DMS79 (cell line): ENCODE data around the gene DYNLRB1.
"Not testable (repeated sequence)": the region's sequence is repeated elsewhere in the genome, so short reads cannot be mapped to it uniquely, and the experiment has no call there.

Experiments used
- DNase-seq: peaks from one replicate; lab custom pipeline; 2025; lab: John Stamatoyannopoulos, UW

Gene DYNLRB1

DNA sequence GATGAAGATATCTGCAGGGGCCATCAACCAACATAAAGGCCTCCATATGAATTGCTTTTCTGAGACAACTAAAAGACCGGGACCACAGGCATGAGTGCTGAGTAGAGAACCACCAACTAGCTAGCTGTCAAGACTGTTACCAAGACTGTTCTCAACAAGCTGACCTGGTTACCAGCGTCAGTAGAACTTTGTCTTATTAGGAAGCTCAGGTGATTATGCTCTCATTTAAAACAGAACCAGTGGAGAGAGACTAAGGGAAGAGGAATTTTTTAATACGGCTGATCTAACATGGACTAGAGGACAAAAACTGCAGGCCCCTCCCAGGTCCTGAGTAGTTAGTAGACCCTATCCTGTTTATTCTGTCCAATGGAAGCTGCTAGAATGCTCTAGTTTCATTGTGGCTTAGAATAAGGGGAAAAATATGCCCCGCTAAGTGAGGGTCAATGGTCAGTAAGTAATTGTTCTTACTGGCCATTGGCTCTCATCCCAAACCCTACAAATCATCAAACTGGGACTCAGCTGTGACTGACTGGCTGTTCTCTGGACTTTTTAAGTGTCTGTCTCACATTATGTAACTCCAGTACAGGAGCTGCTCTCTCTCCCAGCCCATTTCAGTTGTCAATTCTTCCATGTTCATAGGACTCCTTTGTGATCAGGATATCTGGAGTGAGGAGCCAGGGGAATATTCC is 3.8 kb upstream of the DYNLRB1 start:
- no peak for DNase-seq

GRCh38 chr20:34512955-34513419 is 3.2 kb upstream of the DYNLRB1 start:
- no peak for DNase-seq

- not testable (repeated sequence) for DNase-seq
These were observed 2.2 kb upstream of the DYNLRB1 start for GRCh38 chr20:34514034-34514433.

GRCh38 chr20:34514897-34515483 is 1.2 kb upstream of the DYNLRB1 start:
- no peak for DNase-seq

DNA sequence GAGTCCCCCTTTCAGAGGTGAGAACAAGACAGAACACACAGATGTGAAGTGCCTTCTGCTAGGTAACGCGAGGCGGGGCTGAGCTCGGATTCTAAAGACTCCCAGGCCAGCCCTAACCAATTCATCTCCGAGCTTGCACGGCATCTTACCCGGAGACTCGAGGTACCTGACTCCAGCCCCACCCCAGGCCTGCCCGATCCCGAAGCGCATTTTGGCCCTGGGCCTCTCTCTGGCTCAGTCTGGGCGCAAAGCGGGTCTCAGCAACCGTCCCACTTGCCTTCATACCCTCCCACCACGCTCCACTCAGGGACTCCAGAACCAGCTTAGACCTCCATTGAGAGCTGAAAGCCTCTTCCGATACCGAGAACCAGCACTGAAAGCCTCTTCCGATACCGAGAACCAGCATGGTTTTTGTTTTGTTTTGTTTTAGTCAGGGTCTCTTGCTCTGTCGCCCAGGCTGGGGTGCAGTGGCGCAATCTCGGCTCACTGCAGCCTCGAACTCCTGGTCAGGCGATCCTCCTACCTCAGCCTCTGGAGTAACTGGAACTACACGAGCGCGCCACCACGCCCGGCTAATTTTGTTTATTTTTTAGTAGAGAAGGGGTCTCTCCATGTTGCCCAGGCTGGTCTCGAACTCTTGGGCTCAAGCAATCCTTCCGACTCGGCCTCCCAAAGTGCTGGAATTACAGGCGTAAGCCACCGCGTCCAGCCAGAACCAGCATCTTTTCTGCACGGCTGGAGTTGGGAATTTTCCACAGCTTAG is 557 bp upstream of the DYNLRB1 start:
- DNase-seq = peak; percentile 51

- DNase-seq = no peak
These were observed 888 bp downstream of the DYNLRB1 start for GRCh38 chr20:34517114-34517505.

DNA sequence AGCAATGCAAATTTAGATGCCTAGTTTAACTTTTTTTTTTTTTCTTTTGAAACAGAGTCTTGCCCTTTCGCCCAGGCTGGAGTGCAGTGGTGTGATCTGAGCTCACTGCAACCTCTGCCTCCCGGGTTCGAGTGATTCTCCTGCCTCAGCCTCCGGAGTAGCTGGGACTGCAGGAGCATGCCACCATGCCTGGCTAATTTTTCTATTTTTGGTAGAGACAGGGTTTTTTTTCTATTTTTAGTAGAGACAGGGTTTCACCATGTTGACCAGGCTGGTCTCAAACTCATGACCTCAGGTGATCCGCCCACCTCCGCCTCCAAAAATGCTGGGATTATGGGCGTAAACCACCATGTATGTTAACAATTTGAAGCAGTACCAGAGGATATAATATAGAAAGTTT is 2.6 kb downstream of the DYNLRB1 start:
- DNase-seq = not testable (repeated sequence)

- DNase-seq = not testable (repeated sequence)
These were observed 3.6 kb downstream of the DYNLRB1 start for GRCh38 chr20:34519841-34520240.

- no peak for DNase-seq
These were observed 7.0 kb downstream of the DYNLRB1 start for GRCh38 chr20:34522969-34523871.

DNA sequence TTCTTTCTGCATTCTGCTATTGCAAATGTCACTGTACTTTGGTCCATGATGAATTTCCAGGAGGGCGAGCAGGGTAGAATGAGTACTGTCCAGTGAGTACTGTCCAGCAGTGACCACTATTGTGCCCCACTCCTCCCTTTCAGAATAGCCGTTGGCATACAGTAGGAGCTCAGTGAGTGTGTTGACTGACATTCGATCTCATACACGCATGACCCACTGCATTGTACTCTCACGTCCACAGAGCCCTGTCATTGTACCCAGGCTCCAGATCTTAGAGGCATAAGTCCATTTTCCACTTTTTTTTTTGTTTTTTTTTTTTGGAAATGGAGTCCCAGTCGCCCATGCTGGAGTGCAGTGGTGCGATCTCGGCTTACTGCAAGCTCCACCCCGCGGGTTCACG is 8.2 kb downstream of the DYNLRB1 start:
- DNase-seq = no peak

DNA sequence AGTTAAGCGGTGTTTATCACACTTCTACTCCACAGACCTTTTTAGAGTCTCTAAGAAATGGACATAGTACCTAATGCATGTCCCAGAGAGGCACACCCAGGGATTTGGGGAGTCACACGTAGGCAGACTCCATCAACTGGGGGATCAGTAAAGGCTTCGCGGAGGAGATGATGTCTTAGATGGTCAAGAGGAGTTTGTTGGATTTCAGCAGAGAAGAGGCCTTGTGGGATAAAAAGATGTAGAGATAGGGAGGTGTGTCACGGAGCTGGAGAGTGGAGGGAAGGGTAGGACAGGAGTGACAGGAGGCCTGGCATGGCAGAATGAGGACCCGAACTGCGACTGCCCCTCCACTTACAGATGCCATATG is 9.1 kb downstream of the DYNLRB1 start:
- DNase-seq = no peak

DNA sequence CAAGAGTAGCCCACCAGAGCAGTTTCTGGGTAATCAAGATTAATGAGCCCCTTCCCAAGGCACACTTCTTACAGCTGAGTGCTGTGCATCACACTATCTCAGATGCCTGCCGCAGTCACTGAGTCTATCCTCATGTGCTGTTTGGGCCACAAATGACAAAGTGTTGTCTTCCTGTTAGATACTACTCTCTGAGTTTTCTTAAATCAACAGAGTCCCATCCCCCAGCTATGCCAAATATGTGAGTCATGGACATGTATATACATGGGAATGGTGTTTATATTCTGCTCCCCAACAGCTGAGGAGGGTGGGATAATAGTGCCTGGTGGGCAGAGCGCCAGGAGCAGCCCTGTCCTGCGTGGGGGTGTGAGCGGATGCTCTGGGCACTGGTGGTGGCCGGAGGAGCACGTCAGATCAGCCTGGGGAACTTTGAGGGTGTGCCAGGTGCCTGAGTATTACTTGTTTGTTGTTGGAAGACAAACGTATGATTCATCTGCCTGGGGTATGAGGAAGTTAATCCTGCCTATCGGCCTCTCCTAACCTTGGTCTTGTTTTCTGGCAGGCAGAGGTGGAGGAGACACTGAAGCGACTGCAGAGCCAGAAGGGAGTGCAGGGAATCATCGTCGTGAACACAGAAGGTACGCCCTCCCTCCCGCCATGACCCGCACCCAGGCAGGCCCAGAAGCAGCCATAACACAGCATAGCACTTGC is 9.6 kb downstream of the DYNLRB1 start:
- DNase-seq = no peak

DNA sequence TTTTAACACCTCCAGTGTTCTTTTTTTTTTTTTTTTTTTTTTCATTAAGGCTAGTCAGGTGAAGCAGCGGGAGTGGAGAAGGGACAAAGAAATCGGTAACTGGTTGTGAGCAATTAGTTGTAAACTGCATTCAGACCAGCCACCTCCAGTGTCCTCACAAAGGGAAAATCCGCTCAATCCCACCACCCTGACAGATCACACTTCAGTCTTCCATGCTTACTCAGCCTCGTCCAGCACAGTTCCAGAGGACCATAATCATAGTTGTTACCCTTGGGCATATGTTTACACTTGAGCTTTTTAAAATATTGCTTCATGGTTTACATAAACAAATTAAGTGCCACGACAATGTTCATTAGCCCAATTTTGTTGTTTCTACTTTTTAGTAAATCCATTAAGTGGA is 10.2 kb downstream of the DYNLRB1 start:
- no peak for DNase-seq

DNA sequence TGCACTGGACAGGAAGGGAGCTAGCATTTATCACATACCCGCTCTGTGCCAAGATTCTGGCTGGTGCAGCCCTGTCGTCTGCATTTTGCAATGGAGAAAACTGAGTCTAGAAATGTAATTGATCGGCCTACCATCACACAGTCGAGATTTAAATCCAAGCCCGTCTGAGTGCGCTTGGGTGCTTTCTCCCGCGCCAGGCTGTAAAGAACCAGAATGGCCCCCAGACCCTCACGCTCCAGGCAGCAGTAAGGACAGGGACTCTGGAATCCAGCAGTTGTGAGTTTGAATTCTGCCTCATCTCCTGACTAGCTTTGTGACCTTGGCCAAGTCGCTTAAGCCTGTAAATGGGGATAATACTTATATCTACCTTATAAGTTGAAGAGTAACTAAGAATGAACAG is 10.8 kb downstream of the DYNLRB1 start:
- DNase-seq = no peak

- no peak for DNase-seq
These were observed 12.7 kb downstream of the DYNLRB1 start for GRCh38 chr20:34528921-34529297.

- no peak for DNase-seq
These were observed 13.5 kb downstream of the DYNLRB1 start for GRCh38 chr20:34529742-34530141.

GRCh38 chr20:34530342-34530741 is 14.1 kb downstream of the DYNLRB1 start:
- DNase-seq = no peak

GRCh38 chr20:34531608-34532265 is 15.5 kb downstream of the DYNLRB1 start:
- DNase-seq = no peak

GRCh38 chr20:34532320-34532719 is 16.1 kb downstream of the DYNLRB1 start:
- DNase-seq = no peak

GRCh38 chr20:34532756-34533155 is 16.5 kb downstream of the DYNLRB1 start:
- no peak for DNase-seq
